Measurements from ENCODE around the gene C1orf174.

- TF ChIP-seq EZH2 (IDR thresholded peaks at IDR 0.05; ENCODE audit: borderline replicate concordance, low read length): no peak
- TF ChIP-seq CTCF (IDR thresholded peaks at IDR 0.05; ENCODE audit: low read length): no peak
These were observed 9.4 kb downstream of the C1orf174 start for GRCh38 chr1:3890389-3891328.

Measured in OCI-LY1 (cell line).